Activated naive CD4-positive, alpha-beta T cell treated with anti-CD3 and anti-CD28 coated beads, Interleukin-2, amount 10 ng/mL, durations not matched to agents 5 hours and 36 hours (primary cell): ENCODE results near the gene ANGPTL3. TPM values are rescaled to one million over a fixed set of nuclear protein-coding genes. Genes with fewer than 3 reads are reported as not detected.

Experiments used
- total RNA-seq, 2 experiments: library from RNA; stranded (reverse); gene quantifications; one replicate each; pipeline ENCODE4 v1.2.3, GENCODE V29; 2021

Gene ANGPTL3
- total RNA-seq: not detected

DNA sequence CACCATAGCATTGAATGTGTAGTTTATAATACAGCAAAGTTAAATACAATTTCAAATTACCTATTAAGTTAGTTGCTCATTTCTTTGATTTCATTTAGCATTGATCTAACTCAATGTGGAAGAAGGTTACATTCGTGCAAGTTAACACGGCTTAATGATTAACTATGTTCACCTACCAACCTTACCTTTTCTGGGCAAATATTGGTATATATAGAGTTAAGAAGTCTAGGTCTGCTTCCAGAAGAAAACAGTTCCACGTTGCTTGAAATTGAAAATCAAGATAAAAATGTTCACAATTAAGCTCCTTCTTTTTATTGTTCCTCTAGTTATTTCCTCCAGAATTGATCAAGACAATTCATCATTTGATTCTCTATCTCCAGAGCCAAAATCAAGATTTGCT, at the start of gene ANGPTL3:
Gene ANGPTL3 (plus strand): TSS at position 240 of the 400 bp plus-strand sequence. CDS start 47 bp downstream, at position 287.

Other genes starting within 250 kb of the ANGPTL3 start
- 10 to 100 TPM; 65.7 to 67.3 TPM for gene USP1, start 160.5 kb upstream of the ANGPTL3 start, total RNA-seq
- 10 to 100 TPM in 1 of 2 experiments, 1 to 10 TPM in 1; 6.5 to 10.7 TPM for gene DOCK7, start 90.9 kb downstream of the ANGPTL3 start, total RNA-seq
- 10 to 100 TPM; 11.2 to 11.5 TPM for gene ATG4C, start 186.6 kb downstream of the ANGPTL3 start, total RNA-seq